Natural killer cell (primary cell): ENCODE measurements around the gene AFAP1. TPM values are rescaled to one million over a fixed set of nuclear protein-coding genes. Genes with fewer than 3 reads are reported as not detected.
A peak's percentile ranks its signal among the peaks of the same experiment; 100 is the strongest.

ENCODE experiments used
- ATAC-seq, 3 donors: fragments of 150-1000 bp in 2 of 3; fragments of 200-7000 bp in 1 of 3; cut with Tn5 transposase; 1 replicate in 1 of 3; 2 replicates in 2 of 3; pipeline ENCODE4 v1.10.0; 2021; ENCODE audit warnings: mild to moderate bottlenecking in 2 of 3, moderate library complexity in 2 of 3
- DNase-seq, 2 donors: peaks; one replicate each; pipeline versions ENCODE4 v3.0.0 to v3.0.0-alpha.2; 2013 to 2021; ENCODE audit warnings: mixed read lengths in 1 of 2
- H3K27ac ChIP-seq: one replicate; pipeline ENCODE4 v1.5.1; 2013; ENCODE audit warnings: mild to moderate bottlenecking, low read length
- H3K27me3 ChIP-seq: one replicate; pipeline ENCODE4 v1.6.1; 2013; ENCODE audit warnings: low read length; ENCODE audit not compliant: control insufficient read depth, insufficient read depth
- H3K36me3 ChIP-seq: one replicate; pipeline ENCODE4 v1.6.1; 2013; ENCODE audit warnings: low read length; ENCODE audit not compliant: control insufficient read depth, insufficient read depth
- H3K4me1 ChIP-seq: one replicate; pipeline ENCODE4 v1.6.1; 2013; ENCODE audit warnings: low read length; ENCODE audit not compliant: control insufficient read depth, insufficient read depth
- H3K4me3 ChIP-seq: one replicate; pipeline ENCODE4 v1.5.1; 2013; ENCODE audit warnings: low read length
- H3K9me3 ChIP-seq: one replicate; pipeline ENCODE4 v1.6.1; 2013; ENCODE audit warnings: low read length; ENCODE audit not compliant: control insufficient read depth, insufficient read depth
- H3K27ac Mint-ChIP-seq, 2 donors: one replicate each; pipeline ENCODE4 v1.8.0; 2022; ENCODE audit warnings: mild to moderate bottlenecking in 2 of 2, mixed read lengths in 2 of 2, moderate library complexity in 1 of 2
- H3K27me3 Mint-ChIP-seq, 2 donors: one replicate each; pipeline ENCODE4 v1.8.0; 2022; ENCODE audit warnings: low read depth in 2 of 2, mixed read lengths in 2 of 2
- H3K36me3 Mint-ChIP-seq: one replicate; pipeline ENCODE4 v1.8.0; 2022; ENCODE audit warnings: mixed read lengths
- H3K4me1 Mint-ChIP-seq, 2 donors: one replicate each; pipeline ENCODE4 v1.8.0; 2022; ENCODE audit warnings: mixed read lengths in 2 of 2
- H3K4me3 Mint-ChIP-seq: one replicate; pipeline ENCODE4 v1.8.0; 2022; ENCODE audit warnings: mild to moderate bottlenecking, moderate library complexity, mixed read lengths
- H3K9me3 Mint-ChIP-seq, 2 donors: one replicate each; pipeline ENCODE4 v1.8.0; 2022; ENCODE audit warnings: mixed read lengths in 2 of 2
- WGBS: methylation state at CpG from one replicate; pipeline ENCODE4 v1.1.7; 2013; ENCODE audit warnings: missing lambda C conversion rate; ENCODE audit not compliant: insufficient coverage; 5-methylcytosine and 5-hydroxymethylcytosine counted together
- intact Hi-C: fragments of 100-400 bp; cut with micrococcal nuclease; formaldehyde crosslinking; loops from one replicate; pipeline ENCODE4 v1.14.2; 2022
- total RNA-seq, 4 donors: library from RNA; stranded (reverse); fragments of 120-200 nt in 1 of 4; gene quantifications; one replicate each; pipeline versions ENCODE4 v1.2.3 to v1.2.4, GENCODE V29; 2013 to 2022
- TF ChIP-seq, protein P1 (sequence below): fragments of 200-600 bp; IDR thresholded peaks from one replicate; pipeline ENCODE4 v1.8.0; 2022; ENCODE audit warnings: antibody characterized with exemption

The AFAP1 gene
- total RNA-seq, 3 donors from 2014 or later (not counting 1 experiment from before 2014, with no cell fraction given), result 4.9 to 12.5 (median 9.5) TPM

- ATAC-seq (no peak), DNase-seq (no peak)
- H3K27me3 ChIP-seq, result no peaks in the 10 kb centered on the region
- 91% methylated on average over 11 of the region's 11 CpGs for WGBS
- H3K4me3 Mint-ChIP-seq, result no peak overlapping the region
- no peaks in the 10 kb centered on the region for H3K36me3 ChIP-seq
- no peaks in the 10 kb centered on the region for H3K9me3 ChIP-seq
- peaks cover 19% of the 10 kb centered on the region for H3K4me1 ChIP-seq
- H3K27ac ChIP-seq, result no peak overlapping the region
- intact Hi-C loops, result no loop called here
- no peaks in the 10 kb centered on the region for H3K36me3 Mint-ChIP-seq
- peaks cover 9 to 13% of the 10 kb centered on the region in 2 donors for H3K4me1 Mint-ChIP-seq
- no peak overlapping the region for H3K4me3 ChIP-seq
- TF ChIP-seq, protein P1, sequence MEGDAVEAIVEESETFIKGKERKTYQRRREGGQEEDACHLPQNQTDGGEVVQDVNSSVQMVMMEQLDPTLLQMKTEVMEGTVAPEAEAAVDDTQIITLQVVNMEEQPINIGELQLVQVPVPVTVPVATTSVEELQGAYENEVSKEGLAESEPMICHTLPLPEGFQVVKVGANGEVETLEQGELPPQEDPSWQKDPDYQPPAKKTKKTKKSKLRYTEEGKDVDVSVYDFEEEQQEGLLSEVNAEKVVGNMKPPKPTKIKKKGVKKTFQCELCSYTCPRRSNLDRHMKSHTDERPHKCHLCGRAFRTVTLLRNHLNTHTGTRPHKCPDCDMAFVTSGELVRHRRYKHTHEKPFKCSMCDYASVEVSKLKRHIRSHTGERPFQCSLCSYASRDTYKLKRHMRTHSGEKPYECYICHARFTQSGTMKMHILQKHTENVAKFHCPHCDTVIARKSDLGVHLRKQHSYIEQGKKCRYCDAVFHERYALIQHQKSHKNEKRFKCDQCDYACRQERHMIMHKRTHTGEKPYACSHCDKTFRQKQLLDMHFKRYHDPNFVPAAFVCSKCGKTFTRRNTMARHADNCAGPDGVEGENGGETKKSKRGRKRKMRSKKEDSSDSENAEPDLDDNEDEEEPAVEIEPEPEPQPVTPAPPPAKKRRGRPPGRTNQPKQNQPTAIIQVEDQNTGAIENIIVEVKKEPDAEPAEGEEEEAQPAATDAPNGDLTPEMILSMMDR, result no peak
- H3K27ac Mint-ChIP-seq, result no peak overlapping the region
- H3K9me3 Mint-ChIP-seq, result no peaks in the 10 kb centered on the region
- H3K27me3 Mint-ChIP-seq, result peaks cover 0 to 2% of the 10 kb centered on the region in 2 donors
Measured at GRCh38 chr4:7853271-7853670, 86.4 kb downstream of the AFAP1 start.

GRCh38 chr4:7852568-7853185, 87.0 kb downstream of the AFAP1 start:
- 84% methylated on average over 10 of the region's 12 CpGs for WGBS
- Mint-ChIP-seq H3K36me3 (no peaks in the 10 kb centered on the region), H3K9me3 (no peaks in the 10 kb centered on the region), H3K4me1 (peaks cover 9 to 13% of the 10 kb centered on the region in 2 donors), H3K27me3 (peaks cover 0 to 2% of the 10 kb centered on the region in 2 donors), H3K4me3 (no peak overlapping the region), H3K27ac (peak overlapping the region in 1 of 2 donors; percentile 18)
- DNase-seq (peak in 1 of 2 donors; percentile 38), ATAC-seq (no peak)
- intact Hi-C loops, result no loop called here
- Histone ChIP-seq H3K4me1 (peaks cover 19% of the 10 kb centered on the region), H3K36me3 (no peaks in the 10 kb centered on the region), H3K4me3 (no peak overlapping the region), H3K27me3 (no peaks in the 10 kb centered on the region), H3K9me3 (no peaks in the 10 kb centered on the region), H3K27ac (no peak overlapping the region)
- TF ChIP-seq, protein P1, result no peak

- DNase-seq (no peak), ATAC-seq (no peak)
- no peaks in the 10 kb centered on the region for H3K36me3 ChIP-seq
- H3K27ac ChIP-seq, result no peak overlapping the region
- no peaks in the 10 kb centered on the region for H3K9me3 ChIP-seq
- Mint-ChIP-seq H3K4me1 (peaks cover 9 to 13% of the 10 kb centered on the region in 2 donors), H3K27me3 (peaks cover 0 to 2% of the 10 kb centered on the region in 2 donors), H3K36me3 (no peaks in the 10 kb centered on the region), H3K4me3 (no peak overlapping the region), H3K27ac (no peak overlapping the region), H3K9me3 (no peaks in the 10 kb centered on the region)
- H3K27me3 ChIP-seq, result no peaks in the 10 kb centered on the region
- TF ChIP-seq, protein P1, result no peak
- intact Hi-C loops, result no loop called here
- H3K4me1 ChIP-seq, result peaks cover 15% of the 10 kb centered on the region
- WGBS, result 90% methylated on average over 11 of the region's 11 CpGs
- H3K4me3 ChIP-seq, result no peak overlapping the region
Measured at GRCh38 chr4:7850489-7850888, 89.2 kb downstream of the AFAP1 start.

DNA sequence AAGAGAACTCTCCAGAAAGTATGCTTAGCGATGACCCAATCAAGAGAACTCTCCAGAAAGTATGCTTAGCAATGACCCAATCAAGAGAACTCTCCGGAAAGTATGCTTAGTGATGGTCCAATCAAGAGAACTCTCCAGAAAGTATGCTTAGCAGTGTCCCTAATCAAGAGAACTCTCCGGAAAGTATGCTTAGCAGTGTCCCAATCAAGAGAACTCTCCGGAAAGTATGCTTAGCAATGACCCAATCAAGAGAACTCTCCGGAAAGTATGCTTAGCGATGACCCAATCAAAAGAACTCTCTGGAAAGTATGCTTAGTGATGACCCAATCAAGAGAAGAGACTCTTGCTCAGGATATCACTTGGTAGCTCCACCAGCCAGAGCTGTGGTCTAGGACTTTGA, 92.5 kb downstream of the AFAP1 start:
- TF ChIP-seq, protein P1, result no peak
- H3K9me3 ChIP-seq, result no peaks in the 10 kb centered on the region
- no peak for ATAC-seq
- intact Hi-C loops, result no loop called here
- H3K27ac ChIP-seq, result no peak overlapping the region
- H3K27ac Mint-ChIP-seq, result no peak overlapping the region
- no peak overlapping the region for H3K4me3 ChIP-seq
- H3K4me1 Mint-ChIP-seq, result peaks cover 9% of the 10 kb centered on the region in 2 donors
- H3K4me1 ChIP-seq, result no peaks in the 10 kb centered on the region
- no peaks in the 10 kb centered on the region for H3K9me3 Mint-ChIP-seq
- WGBS, result 90% methylated on average over 6 of the region's 6 CpGs
- H3K36me3 Mint-ChIP-seq, result no peaks in the 10 kb centered on the region
- DNase-seq, result no peak
- no peaks in the 10 kb centered on the region for H3K27me3 ChIP-seq
- peaks cover 4 to 11% of the 10 kb centered on the region in 2 donors for H3K27me3 Mint-ChIP-seq
- H3K4me3 Mint-ChIP-seq, result no peak overlapping the region
- no peaks in the 10 kb centered on the region for H3K36me3 ChIP-seq
